ENCODE results near the gene LRRC46.

LRRC46 gene

GRCh38 chr17:47829870-47830269, 1.6 kb upstream of the LRRC46 start:
- H3K4me2 ChIP-seq (ENCODE audit: low read length), result peak overlapping the region; percentile 92
- H3K9me2 ChIP-seq (ENCODE audit: low read depth, low read length), result no peaks in the 10 kb centered on the region
- no peaks in the 10 kb centered on the region for H3K9me3 ChIP-seq (ENCODE audit: low read length)
- peaks cover 22% of the 10 kb centered on the region for H3K4me1 ChIP-seq (ENCODE audit: insufficient read depth, low read length, severe bottlenecking)
- H3F3A ChIP-seq (ENCODE audit: insufficient read depth, low read length), result no peaks in the 10 kb centered on the region
- H3K79me2 ChIP-seq (ENCODE audit: insufficient read depth, low read length), result peaks cover 6% of the 10 kb centered on the region
- peak overlapping the region; percentile 93 for H3K4me3 ChIP-seq (ENCODE audit: low read depth, low read length, poor library complexity, severe bottlenecking)
- no peak overlapping the region for H3K27ac ChIP-seq (ENCODE audit: low read depth, low read length, poor library complexity, severe bottlenecking)
- TF ChIP-seq EZH2 (IDR thresholded peaks at IDR 0.05; ENCODE audit: borderline replicate concordance, low read length), result no peak
- H3K9ac ChIP-seq (ENCODE audit: low read length), result peak overlapping the region; percentile 23; the same call in 1 of the 2 replicates
- H4K20me1 ChIP-seq (ENCODE audit: insufficient read depth, low read length), result no peaks in the 10 kb centered on the region
- peaks cover 29% of the 10 kb centered on the region for H3K36me3 ChIP-seq (ENCODE audit: insufficient read depth, low read length)
- H3K27me3 ChIP-seq (ENCODE audit: insufficient read depth, low read length), result no peaks in the 10 kb centered on the region
- no peak overlapping the region for H2AFZ ChIP-seq (ENCODE audit: low read length)

DNA sequence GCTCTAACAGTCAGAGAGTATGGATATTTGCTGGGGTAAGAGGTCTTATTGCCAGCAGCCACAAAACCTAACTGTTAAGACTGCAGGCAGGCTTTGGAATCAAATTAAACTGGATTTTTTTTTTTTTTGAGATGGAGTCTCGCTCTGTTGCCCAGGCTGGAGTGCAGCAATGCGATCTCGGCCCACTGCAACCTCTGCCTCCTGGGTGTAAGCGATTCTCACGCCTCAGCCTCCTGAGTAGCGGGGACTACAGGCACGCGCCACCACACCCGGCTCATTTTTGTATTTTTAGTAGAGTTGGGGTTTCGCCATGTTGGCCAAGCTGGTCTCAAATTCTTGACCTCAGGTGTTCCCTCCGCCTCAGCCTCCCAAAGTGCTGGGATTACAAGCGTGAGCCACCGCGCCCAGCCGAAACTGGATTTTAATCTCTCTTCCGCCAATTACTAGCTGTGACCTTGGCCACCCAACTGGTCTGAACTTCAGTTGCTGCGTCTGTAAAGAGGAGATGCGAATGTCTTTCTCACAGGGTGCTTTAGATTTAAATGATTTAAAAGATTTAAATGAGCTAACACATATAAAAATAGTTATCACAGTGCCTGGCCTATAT, 971 bp upstream of the LRRC46 start:
- Histone ChIP-seq H4K20me1 (ENCODE audit: insufficient read depth, low read length) (no peaks in the 10 kb centered on the region), H3K9ac (ENCODE audit: low read length) (peak overlapping the region; percentile 83), H3K9me2 (ENCODE audit: low read depth, low read length) (no peaks in the 10 kb centered on the region), H3K27me3 (ENCODE audit: insufficient read depth, low read length) (no peaks in the 10 kb centered on the region), H3K4me2 (ENCODE audit: low read length) (peak overlapping the region; percentile 92), H3K36me3 (ENCODE audit: insufficient read depth, low read length) (peaks cover 26% of the 10 kb centered on the region), H3K4me1 (ENCODE audit: insufficient read depth, low read length, severe bottlenecking) (peaks cover 22% of the 10 kb centered on the region), H3K79me2 (ENCODE audit: insufficient read depth, low read length) (peaks cover 6% of the 10 kb centered on the region), H3K9me3 (ENCODE audit: low read length) (no peaks in the 10 kb centered on the region), H3K4me3 (ENCODE audit: low read depth, low read length, poor library complexity, severe bottlenecking) (peak overlapping the region; percentile 93), H3F3A (ENCODE audit: insufficient read depth, low read length) (no peaks in the 10 kb centered on the region), H2AFZ (ENCODE audit: low read length) (no peak overlapping the region), H3K27ac (ENCODE audit: low read depth, low read length, poor library complexity, severe bottlenecking) (peak overlapping the region; percentile 34)
- TF ChIP-seq CTCF (IDR thresholded peaks at IDR 0.05; ENCODE audit: low read length) (no peak), EZH2 (IDR thresholded peaks at IDR 0.05; ENCODE audit: borderline replicate concordance, low read length) (no peak)

DNA sequence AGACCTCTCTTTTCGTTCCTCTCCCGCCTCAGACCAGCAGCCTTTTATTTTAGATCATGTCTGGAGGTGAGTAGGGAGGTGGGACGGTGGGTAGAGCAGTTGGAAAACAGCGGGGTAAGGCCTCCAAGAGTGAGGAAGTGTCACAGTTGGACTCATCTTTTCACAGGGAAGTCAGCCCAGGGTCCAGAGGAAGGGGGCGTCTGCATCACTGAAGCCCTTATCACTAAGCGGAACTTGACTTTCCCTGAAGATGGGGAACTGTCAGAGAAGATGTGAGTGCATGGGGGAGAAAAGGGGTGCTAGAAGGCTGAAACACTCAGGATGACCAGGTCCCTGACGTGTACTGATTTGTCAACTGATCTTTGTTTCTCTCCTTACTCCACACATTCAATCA, 461 bp downstream of the LRRC46 start:
- Histone ChIP-seq H3K4me1 (ENCODE audit: insufficient read depth, low read length, severe bottlenecking) (peaks cover 22% of the 10 kb centered on the region), H3K9me2 (ENCODE audit: low read depth, low read length) (no peaks in the 10 kb centered on the region), H3K4me2 (ENCODE audit: low read length) (peak overlapping the region; percentile 92), H3K9ac (ENCODE audit: low read length) (peak overlapping the region; percentile 73), H3K79me2 (ENCODE audit: insufficient read depth, low read length) (peaks cover 6% of the 10 kb centered on the region), H4K20me1 (ENCODE audit: insufficient read depth, low read length) (no peaks in the 10 kb centered on the region), H3K27ac (ENCODE audit: low read depth, low read length, poor library complexity, severe bottlenecking) (no peak overlapping the region), H3K27me3 (ENCODE audit: insufficient read depth, low read length) (no peaks in the 10 kb centered on the region), H3F3A (ENCODE audit: insufficient read depth, low read length) (no peaks in the 10 kb centered on the region), H2AFZ (ENCODE audit: low read length) (0 out of 2 replicates have a peak overlapping the region, but pooled peaks have one; percentile 52), H3K4me3 (ENCODE audit: low read depth, low read length, poor library complexity, severe bottlenecking) (peak overlapping the region; percentile 93), H3K9me3 (ENCODE audit: low read length) (no peaks in the 10 kb centered on the region), H3K36me3 (ENCODE audit: insufficient read depth, low read length) (peaks cover 15% of the 10 kb centered on the region)
- TF ChIP-seq EZH2 (IDR thresholded peaks at IDR 0.05; ENCODE audit: borderline replicate concordance, low read length) (no peak), CTCF (IDR thresholded peaks at IDR 0.05; ENCODE audit: low read length) (no peak)

GRCh38 chr17:47834756-47835155, 3.3 kb downstream of the LRRC46 start:
- Histone ChIP-seq H2AFZ (ENCODE audit: low read length) (no peak overlapping the region), H3K27me3 (ENCODE audit: insufficient read depth, low read length) (no peaks in the 10 kb centered on the region), H3K9ac (ENCODE audit: low read length) (no peak overlapping the region), H3K36me3 (ENCODE audit: insufficient read depth, low read length) (no peaks in the 10 kb centered on the region), H3F3A (ENCODE audit: insufficient read depth, low read length) (no peaks in the 10 kb centered on the region), H3K79me2 (ENCODE audit: insufficient read depth, low read length) (peaks cover 6% of the 10 kb centered on the region), H3K4me2 (ENCODE audit: low read length) (no peak overlapping the region), H3K9me3 (ENCODE audit: low read length) (no peaks in the 10 kb centered on the region), H4K20me1 (ENCODE audit: insufficient read depth, low read length) (no peaks in the 10 kb centered on the region), H3K4me3 (ENCODE audit: low read depth, low read length, poor library complexity, severe bottlenecking) (no peak overlapping the region), H3K27ac (ENCODE audit: low read depth, low read length, poor library complexity, severe bottlenecking) (no peak overlapping the region), H3K4me1 (ENCODE audit: insufficient read depth, low read length, severe bottlenecking) (peaks cover 21% of the 10 kb centered on the region), H3K9me2 (ENCODE audit: low read depth, low read length) (no peaks in the 10 kb centered on the region)
- TF ChIP-seq EZH2 (IDR thresholded peaks at IDR 0.05; ENCODE audit: borderline replicate concordance, low read length) (no peak), CTCF (IDR thresholded peaks at IDR 0.05; ENCODE audit: low read length) (no peak)
